A673 (cell line): Measurements from ENCODE around the gene GRAMD1B. TPM values are rescaled to one million over a fixed set of nuclear protein-coding genes. Genes with fewer than 3 reads are reported as not detected.

Experiments used
- BruUV-seq: library from RNA; stranded (reverse); fragments of 400-500 nt; replicated peaks from 2 replicates; lab custom pipeline; 2021; lab: Mats Ljungman, UMichigan
- CTCF ChIA-PET: fragments of 300-600 bp; sonication (Branson Sonifier 250); formaldehyde crosslinking; loops from one replicate; lab custom pipeline; 2022; ENCODE audit warnings: antibody characterized with exemption; lab: Charles Lee
- POLR2A ChIA-PET: fragments of 300-600 bp; sonication (Branson Sonifier 250); formaldehyde crosslinking; loops from one replicate; lab custom pipeline; 2022; ENCODE audit warnings: antibody characterized with exemption; ENCODE audit not compliant: low non-redundant PET; lab: Charles Lee
- DNase-seq: peaks from one replicate; pipeline ENCODE4 v3.0.0-alpha.2; 2015; ENCODE audit warnings: low spot score
- H3K27ac ChIP-seq: fragments of 200-600 bp; sonication (generic); 2 replicates; pipeline ENCODE4 v1.5.1; 2016; ENCODE audit warnings: mixed run types, low read depth, mild to moderate bottlenecking, mixed read lengths, antibody characterized with exemption, low read length; ENCODE audit not compliant: poor library complexity, severe bottlenecking
- H3K27me3 ChIP-seq: fragments of 200-600 bp; sonication (generic); replicated peaks from 2 replicates; pipeline ENCODE4 v1.6.1; 2017; ENCODE audit warnings: mixed run types, low read depth, mild to moderate bottlenecking, mixed read lengths, antibody characterized with exemption, low read length; ENCODE audit not compliant: insufficient read depth, poor library complexity
- H3K36me3 ChIP-seq: fragments of 200-600 bp; sonication (generic); 2 replicates; pipeline ENCODE4 v1.6.1; 2016; ENCODE audit warnings: mixed run types, mild to moderate bottlenecking, mixed read lengths, antibody characterized with exemption, low read length; ENCODE audit not compliant: insufficient read depth, poor library complexity, severe bottlenecking
- H3K4me1 ChIP-seq: fragments of 200-600 bp; sonication (generic); 2 replicates; pipeline ENCODE4 v1.6.1; 2017; ENCODE audit warnings: mixed run types, mild to moderate bottlenecking, mixed read lengths, antibody characterized with exemption, low read length; ENCODE audit not compliant: insufficient read depth, poor library complexity, severe bottlenecking
- H3K4me3 ChIP-seq: fragments of 200-600 bp; sonication (generic); 2 replicates; pipeline ENCODE4 v1.5.1; 2016; ENCODE audit warnings: low read depth, mixed run types, mild to moderate bottlenecking, mixed read lengths, low read length; ENCODE audit not compliant: poor library complexity, severe bottlenecking
- H3K9me3 ChIP-seq: fragments of 200-600 bp; sonication (generic); 2 replicates; pipeline ENCODE4 v1.6.1; 2016; ENCODE audit warnings: mixed run types, low read depth, mild to moderate bottlenecking, mixed read lengths, antibody characterized with exemption, low read length; ENCODE audit not compliant: poor library complexity, severe bottlenecking
- EZH2 ChIP-seq: fragments of 200-600 bp; sonication (generic); IDR thresholded peaks from 2 replicates; pipeline ENCODE4 v1.6.1; 2017; ENCODE audit warnings: borderline replicate concordance, low read depth, mild to moderate bottlenecking, mixed read lengths, antibody characterized with exemption, low read length; ENCODE audit not compliant: poor library complexity, severe bottlenecking
- intact Hi-C: fragments of 100-400 bp; cut with micrococcal nuclease; formaldehyde crosslinking; loops from one replicate; pipeline ENCODE4 v1.10.0; 2022; ENCODE audit not compliant: unreplicated experiment
- total RNA-seq: library from RNA; stranded (reverse); gene quantifications from 2 replicates; pipeline ENCODE4 v1.2.3, GENCODE V29; 2021
- TF ChIP-seq, protein P1 (sequence below): fragments of 300-800, 200-600 bp; sonication (generic); conservative IDR thresholded peaks from 2 replicates; pipeline ENCODE4 v1.5.1; 2017; ENCODE audit warnings: low read depth, mild to moderate bottlenecking, antibody characterized with exemption, low read length, moderate library complexity, mixed read lengths

The GRAMD1B gene
- total RNA-seq, 1 experiment from 2014 or later, result 13.0 TPM

DNA sequence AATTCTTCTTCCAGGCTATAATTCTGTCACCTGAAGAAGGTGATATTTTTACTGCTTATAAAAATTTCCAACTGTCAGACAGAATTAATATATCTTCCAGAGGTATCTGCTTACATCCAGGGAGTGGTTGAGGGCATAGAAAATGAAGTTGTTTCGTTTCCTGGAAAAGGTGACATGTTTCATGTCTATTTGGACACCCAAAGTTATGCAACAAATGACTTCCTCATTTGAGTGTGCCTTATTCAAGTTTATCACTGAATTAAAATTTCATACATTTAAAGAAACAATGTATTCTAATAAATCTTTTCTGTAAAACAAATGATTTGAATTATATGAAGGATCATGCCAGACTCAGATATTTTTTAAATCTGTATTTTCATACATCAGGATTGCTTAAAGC is 8.5 kb upstream of the GRAMD1B start:
- Histone ChIP-seq H3K9me3 (no peaks in the 10 kb centered on the region), H3K4me1 (no peaks in the 10 kb centered on the region), H3K27ac (no peak overlapping the region), H3K4me3 (no peak overlapping the region), H3K36me3 (no peaks in the 10 kb centered on the region), H3K27me3 (peaks cover 4% of the 10 kb centered on the region)
- intact Hi-C loops, result no loop called here
- ChIA-PET POLR2A (no interaction called here), CTCF (no interaction called here)
- TF ChIP-seq, protein P1, sequence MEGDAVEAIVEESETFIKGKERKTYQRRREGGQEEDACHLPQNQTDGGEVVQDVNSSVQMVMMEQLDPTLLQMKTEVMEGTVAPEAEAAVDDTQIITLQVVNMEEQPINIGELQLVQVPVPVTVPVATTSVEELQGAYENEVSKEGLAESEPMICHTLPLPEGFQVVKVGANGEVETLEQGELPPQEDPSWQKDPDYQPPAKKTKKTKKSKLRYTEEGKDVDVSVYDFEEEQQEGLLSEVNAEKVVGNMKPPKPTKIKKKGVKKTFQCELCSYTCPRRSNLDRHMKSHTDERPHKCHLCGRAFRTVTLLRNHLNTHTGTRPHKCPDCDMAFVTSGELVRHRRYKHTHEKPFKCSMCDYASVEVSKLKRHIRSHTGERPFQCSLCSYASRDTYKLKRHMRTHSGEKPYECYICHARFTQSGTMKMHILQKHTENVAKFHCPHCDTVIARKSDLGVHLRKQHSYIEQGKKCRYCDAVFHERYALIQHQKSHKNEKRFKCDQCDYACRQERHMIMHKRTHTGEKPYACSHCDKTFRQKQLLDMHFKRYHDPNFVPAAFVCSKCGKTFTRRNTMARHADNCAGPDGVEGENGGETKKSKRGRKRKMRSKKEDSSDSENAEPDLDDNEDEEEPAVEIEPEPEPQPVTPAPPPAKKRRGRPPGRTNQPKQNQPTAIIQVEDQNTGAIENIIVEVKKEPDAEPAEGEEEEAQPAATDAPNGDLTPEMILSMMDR, result no peak
- TF ChIP-seq EZH2, result no peak
- BruUV-seq, result no TSS peak
- DNase-seq, result no peak

DNA sequence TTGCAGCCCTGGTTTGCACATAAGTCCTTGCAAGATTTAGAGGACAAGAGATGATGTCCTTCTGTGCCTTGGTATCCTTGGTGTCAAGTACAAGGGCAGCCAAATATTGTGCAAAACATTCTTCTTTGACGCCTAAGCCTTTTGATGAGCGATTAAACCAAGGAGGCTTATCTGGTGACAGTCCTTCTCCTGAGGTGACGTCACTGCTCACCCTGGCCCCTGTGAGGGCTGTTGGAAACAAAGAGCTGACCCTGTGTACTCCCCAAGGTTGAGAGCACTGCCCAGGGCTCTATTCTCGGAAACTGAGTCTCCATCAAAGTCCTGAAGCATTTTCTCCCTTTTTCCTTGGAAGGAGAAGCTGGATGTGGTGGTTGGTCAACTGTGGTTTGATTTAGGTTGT is 4.7 kb upstream of the GRAMD1B start:
- H3K27ac ChIP-seq, result no peak overlapping the region
- intact Hi-C loops, result no loop called here
- H3K4me1 ChIP-seq, result peaks cover 7% of the 10 kb centered on the region
- BruUV-seq, result no TSS peak
- TF ChIP-seq, protein P1, result no peak
- no peak for TF ChIP-seq EZH2
- H3K27me3 ChIP-seq, result peaks cover 4% of the 10 kb centered on the region
- no peak overlapping the region for H3K4me3 ChIP-seq
- H3K9me3 ChIP-seq, result no peaks in the 10 kb centered on the region
- ChIA-PET CTCF (no interaction called here), POLR2A (no interaction called here)
- no peak for DNase-seq
- no peaks in the 10 kb centered on the region for H3K36me3 ChIP-seq

GRCh38 chr11:123426789-123427188 is 3.3 kb upstream of the GRAMD1B start:
- Histone ChIP-seq H3K36me3 (no peaks in the 10 kb centered on the region), H3K9me3 (no peaks in the 10 kb centered on the region), H3K27me3 (peaks cover 4% of the 10 kb centered on the region), H3K27ac (no peak overlapping the region), H3K4me1 (peaks cover 12% of the 10 kb centered on the region), H3K4me3 (no peak overlapping the region)
- no TSS peak for BruUV-seq
- intact Hi-C loops, result no loop called here
- no peak for DNase-seq
- POLR2A ChIA-PET, result no interaction called here
- CTCF ChIA-PET, result no interaction called here
- no peak for TF ChIP-seq EZH2
- TF ChIP-seq, protein P1, result no peak
